ENCODE measurements around the gene PLAU. TPM values are rescaled to one million over a fixed set of nuclear protein-coding genes. Genes with fewer than 3 reads are reported as not detected.
A peak's percentile ranks its signal among the peaks of the same experiment; 100 is the strongest.

The PLAU gene
- polyA plus RNA-seq, 2 of the 4 experiments (the other 2 are of a cell fraction), result 75.8 to 82.6 TPM

GRCh38 chr10:73884017-73884416 is 26.9 kb upstream of the PLAU start:
- CTCF ChIA-PET, result interaction anchor here (0.6 to 26.6 kb wide), 6 partner anchors 12 to 197 kb away, joined by 3 to 936 read pairs (median 6); no protein-coding TSS in a partner anchor
- Histone ChIP-seq H3K27ac (peak overlapping the region in 1 of 2 experiments; percentile 48; a peak in 3 of 6 replicates), H3K4me3 (no peak overlapping the region), H3K9me3 (no peaks in the 10 kb centered on the region), H3K4me2 (no peak overlapping the region), H3K4me1 (peaks cover 43% of the 10 kb centered on the region)
- no peak for DNase-seq (ENCODE audit: low read depth in 1 of 2, low spot score in 1 of 2)
- WGBS (ENCODE audit: missing lambda C conversion rate), result 69% methylated on average over 3 of the region's 3 CpGs
- no peak for FAIRE-seq
- POLR2A ChIA-PET, result no interaction called here
- no peak for TF ChIP-seq KDM1A (IDR thresholded peaks at IDR 0.05; ENCODE audit: low read depth)
- TF ChIP-seq E2F6 (IDR thresholded peaks at IDR 0.05; ENCODE audit: borderline replicate concordance, low read depth), result no peak
- no peak for ATAC-seq

- DNase-seq (ENCODE audit: low read depth in 1 of 2, low spot score in 1 of 2) (peak; percentile 84), ATAC-seq (peak; percentile 77 to 86), FAIRE-seq (no peak)
- peak overlapping the region; percentile 85 for H3K4me2 ChIP-seq
- ChIA-PET CTCF (interaction anchor here (0.6 to 26.6 kb wide), 50 partner anchors 8 to 1189 kb away, joined by 3 to 936 read pairs (median 5); partner anchors contain the start of genes CAMK2G, PLAU and VCL), POLR2A (interaction anchor here (0.6 to 7.9 kb wide), 9 partner anchors 11 to 291 kb away, joined by 3 to 98 read pairs (median 5); partner anchors contain the start of gene PLAU)
- WGBS (ENCODE audit: missing lambda C conversion rate), result 7% methylated on average over 5 of the region's 5 CpGs
- H3K9me3 ChIP-seq, result no peaks in the 10 kb centered on the region
- TF ChIP-seq EP300 (IDR thresholded peaks at IDR 0.05) (no peak), RCOR1 (IDR thresholded peaks at IDR 0.05; ENCODE audit: low read depth, low read length) (no peak), JUN (IDR thresholded peaks at IDR 0.05) (no peak; a peak in 1 of 5 replicates), HOXA7 (CRISPR knock-in tag; IDR thresholded peaks at IDR 0.05) (no peak), EHMT2 (IDR thresholded peaks at IDR 0.05; ENCODE audit: low read depth) (no peak), HEYL (CRISPR knock-in tag; IDR thresholded peaks at IDR 0.05) (no peak), MAX (IDR thresholded peaks at IDR 0.05) (no peak; the same call in 1 of the 2 replicates), ZSCAN20 (CRISPR knock-in tag; IDR thresholded peaks at IDR 0.05) (no peak), CTCF (IDR thresholded peaks at IDR 0.05) (peak; percentile 93), ZNF302 (CRISPR knock-in tag; IDR thresholded peaks at IDR 0.05) (no peak), ESRRA (IDR thresholded peaks at IDR 0.05; ENCODE audit: borderline replicate concordance, low read length) (no peak), FOSL2 (IDR thresholded peaks at IDR 0.05) (no peak), FOSL2 (CRISPR knock-in tag; IDR thresholded peaks at IDR 0.05) (peak; percentile 46; the same call in 1 of the 2 replicates), RAD21 (conservative IDR thresholded peaks at IDR 0.05 in 1 of 2, IDR thresholded peaks at IDR 0.05 in 1 of 2) (peak; percentile 99), ATOH8 (CRISPR knock-in tag; IDR thresholded peaks at IDR 0.05; ENCODE audit: low read depth) (no peak), MYC (IDR thresholded peaks at IDR 0.05; ENCODE audit: borderline replicate concordance, low read length) (no peak), KDM1A (IDR thresholded peaks at IDR 0.05; ENCODE audit: low read depth) (no peak), CBX8 (IDR thresholded peaks at IDR 0.05) (no peak), MAFK (IDR thresholded peaks at IDR 0.05; ENCODE audit: partially characterized antibody) (peak; percentile 63), NR3C1 (IDR thresholded peaks at IDR 0.05) (no peak), FOSB (CRISPR knock-in tag; IDR thresholded peaks at IDR 0.05) (no peak), MAZ (IDR thresholded peaks at IDR 0.05; ENCODE audit: borderline replicate concordance, low read depth, low read length) (0 out of 2 replicates have a peak, but pooled peaks have one; percentile 48), NFE2L2 (conservative IDR thresholded peaks at IDR 0.05; ENCODE audit: low read length) (no peak), HES2 (IDR thresholded peaks at IDR 0.05) (no peak), GATA3 (IDR thresholded peaks at IDR 0.05; ENCODE audit: borderline replicate concordance) (no peak), SMC3 (IDR thresholded peaks at IDR 0.05) (peak; percentile 98), ELK1 (IDR thresholded peaks at IDR 0.05; ENCODE audit: low read depth, low read length) (no peak)
- H3K27ac ChIP-seq, result peak overlapping the region; percentile 97 to 98
- no peak overlapping the region for H3K4me3 ChIP-seq
- H3K4me1 ChIP-seq, result peaks cover 51% of the 10 kb centered on the region
Observed at GRCh38 chr10:73886085-73886529, 24.8 kb upstream of the PLAU start.

Measured in A549 (cell line).